LoVo (cell line): Measurements from ENCODE around the gene FOLR2.
A peak's percentile ranks its signal among the peaks of the same experiment; 100 is the strongest.

Experiments used
- DNase-seq: peaks from one replicate; pipeline ENCODE4 v3.0.0-alpha.2; 2016; ENCODE audit warnings: low spot score

Gene FOLR2

DNA sequence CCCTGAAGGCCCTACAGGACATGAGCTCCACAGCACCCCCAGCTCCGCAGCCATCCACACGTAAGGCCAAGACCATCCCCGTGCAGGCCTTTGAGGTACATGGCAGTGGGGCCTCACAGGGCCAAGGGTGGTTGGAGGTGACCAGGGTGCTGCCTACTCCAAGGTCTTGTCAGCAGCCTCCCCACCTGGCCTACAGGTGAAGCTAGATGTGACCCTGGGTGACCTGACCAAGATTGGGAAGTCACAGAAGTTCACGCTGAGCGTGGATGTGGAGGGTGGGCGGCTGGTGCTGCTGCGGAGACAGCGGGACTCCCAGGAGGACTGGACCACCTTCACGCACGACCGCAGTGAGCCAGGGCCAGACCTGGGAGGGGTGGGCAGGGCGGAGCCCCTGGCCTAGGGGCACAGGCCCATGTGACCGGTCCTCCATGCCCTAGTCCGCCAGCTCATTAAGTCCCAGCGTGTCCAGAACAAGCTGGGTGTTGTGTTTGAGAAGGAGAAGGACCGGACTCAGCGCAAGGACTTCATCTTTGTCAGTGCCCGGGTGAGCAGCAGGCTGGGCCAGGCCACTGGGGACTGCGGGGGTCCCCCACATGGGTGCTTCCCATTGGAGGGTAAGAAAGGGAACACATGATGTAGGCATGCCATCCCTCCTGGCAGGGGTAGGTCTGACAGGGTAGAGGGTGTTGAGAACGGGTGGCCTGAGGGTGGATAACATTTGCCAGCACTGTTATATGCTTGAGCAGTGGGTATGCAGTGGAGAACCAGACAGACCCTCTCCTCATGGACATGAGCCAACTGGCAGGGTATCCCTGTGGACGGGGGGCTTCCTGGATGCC is 13.6 kb downstream of the FOLR2 start:
- no peak for DNase-seq

DNA sequence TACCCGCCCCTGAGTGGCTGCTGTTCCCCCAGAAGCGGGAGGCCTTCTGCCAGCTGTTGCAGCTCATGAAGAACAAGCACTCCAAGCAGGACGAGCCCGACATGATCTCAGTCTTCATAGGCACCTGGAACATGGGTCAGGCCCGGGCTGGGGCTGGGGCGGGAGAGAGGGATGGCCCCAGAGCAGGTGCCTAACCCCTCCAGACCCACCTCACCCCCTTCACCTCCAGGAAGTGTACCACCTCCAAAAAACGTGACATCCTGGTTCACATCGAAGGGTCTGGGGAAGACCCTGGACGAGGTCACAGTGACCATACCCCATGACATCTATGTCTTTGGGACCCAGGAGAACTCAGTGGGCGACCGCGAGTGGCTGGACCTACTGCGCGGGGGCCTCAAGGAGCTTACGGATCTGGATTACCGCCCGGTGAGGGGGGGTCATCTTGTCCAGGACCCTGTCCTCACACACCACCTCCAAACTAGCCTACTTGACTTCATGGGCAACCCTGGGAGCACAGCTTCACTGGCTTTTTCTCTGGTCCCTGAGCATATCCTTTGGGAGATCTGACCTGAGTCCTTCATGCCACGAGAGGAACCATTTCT is 14.3 kb downstream of the FOLR2 start:
- DNase-seq: no peak

DNA sequence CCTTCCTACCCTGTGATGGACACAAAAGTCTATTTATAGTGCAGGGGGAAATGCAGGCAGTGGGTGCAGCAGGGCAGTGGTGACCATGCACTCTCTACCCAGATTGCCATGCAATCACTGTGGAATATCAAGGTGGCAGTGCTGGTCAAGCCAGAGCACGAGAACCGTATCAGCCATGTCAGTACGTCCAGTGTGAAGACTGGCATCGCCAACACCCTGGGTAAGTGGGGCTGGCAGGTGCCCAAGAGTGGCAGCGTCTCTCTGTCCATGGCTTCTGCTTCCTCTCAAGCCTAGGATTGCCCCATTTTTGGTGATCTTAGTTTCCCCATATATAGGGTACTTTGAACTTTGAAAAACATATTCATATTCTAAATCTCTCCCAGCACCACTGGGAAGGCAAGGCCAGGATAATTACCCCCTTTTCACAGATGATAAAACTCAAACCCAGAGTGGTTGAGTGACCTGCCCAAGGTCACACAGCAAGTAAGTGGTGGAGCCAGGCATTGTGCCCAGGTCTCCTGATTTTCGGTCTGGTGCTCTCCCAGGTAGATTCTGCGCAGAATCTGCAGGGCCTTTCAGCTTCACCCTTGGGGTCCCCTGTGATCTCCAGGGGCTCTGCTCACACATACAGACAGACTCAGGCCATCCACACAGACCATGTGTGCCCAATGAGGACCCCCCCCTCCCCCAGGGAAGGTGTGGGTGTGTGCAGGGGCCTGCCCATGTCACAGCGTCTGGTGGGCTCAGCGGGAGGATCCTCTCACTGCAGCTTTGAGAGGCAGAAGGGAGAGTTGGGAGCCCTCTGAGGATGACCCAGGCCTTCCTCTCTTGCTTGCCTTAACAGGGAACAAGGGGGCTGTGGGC is 15.0 kb downstream of the FOLR2 start:
- no peak for DNase-seq

DNA sequence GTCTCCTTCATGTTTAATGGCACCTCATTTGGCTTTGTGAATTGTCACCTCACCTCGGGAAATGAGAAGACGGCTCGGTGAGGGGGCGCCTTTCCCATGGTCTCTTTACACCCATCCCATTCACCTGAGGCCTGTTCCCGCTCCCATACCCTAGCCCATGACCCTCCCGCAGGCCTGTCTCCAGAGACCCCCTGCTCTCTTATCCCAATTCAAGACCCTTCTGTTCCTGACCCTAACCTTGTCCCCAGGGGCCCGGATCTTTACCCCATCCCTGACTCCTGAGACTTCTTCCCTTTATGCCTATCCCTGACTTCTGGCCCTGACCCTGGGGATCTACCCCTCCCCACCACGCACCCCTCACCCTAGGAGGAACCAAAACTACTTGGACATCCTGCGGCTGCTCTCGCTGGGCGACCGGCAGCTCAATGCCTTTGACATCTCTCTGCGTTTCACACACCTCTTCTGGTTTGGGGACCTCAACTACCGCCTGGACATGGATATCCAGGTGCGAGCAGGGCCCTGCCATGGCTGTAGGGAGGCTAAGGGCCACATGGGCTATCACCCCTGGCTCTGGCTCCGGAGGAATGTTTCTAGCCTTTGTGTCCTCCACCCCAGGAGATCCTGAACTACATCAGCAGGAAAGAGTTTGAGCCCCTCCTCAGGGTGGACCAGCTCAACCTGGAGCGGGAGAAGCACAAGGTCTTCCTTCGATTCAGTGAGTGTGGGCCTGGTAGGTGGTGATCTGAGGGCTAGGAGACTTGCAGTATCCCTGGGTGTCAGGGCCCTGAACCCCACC is 15.9 kb downstream of the FOLR2 start:
- DNase-seq: no peak

DNA sequence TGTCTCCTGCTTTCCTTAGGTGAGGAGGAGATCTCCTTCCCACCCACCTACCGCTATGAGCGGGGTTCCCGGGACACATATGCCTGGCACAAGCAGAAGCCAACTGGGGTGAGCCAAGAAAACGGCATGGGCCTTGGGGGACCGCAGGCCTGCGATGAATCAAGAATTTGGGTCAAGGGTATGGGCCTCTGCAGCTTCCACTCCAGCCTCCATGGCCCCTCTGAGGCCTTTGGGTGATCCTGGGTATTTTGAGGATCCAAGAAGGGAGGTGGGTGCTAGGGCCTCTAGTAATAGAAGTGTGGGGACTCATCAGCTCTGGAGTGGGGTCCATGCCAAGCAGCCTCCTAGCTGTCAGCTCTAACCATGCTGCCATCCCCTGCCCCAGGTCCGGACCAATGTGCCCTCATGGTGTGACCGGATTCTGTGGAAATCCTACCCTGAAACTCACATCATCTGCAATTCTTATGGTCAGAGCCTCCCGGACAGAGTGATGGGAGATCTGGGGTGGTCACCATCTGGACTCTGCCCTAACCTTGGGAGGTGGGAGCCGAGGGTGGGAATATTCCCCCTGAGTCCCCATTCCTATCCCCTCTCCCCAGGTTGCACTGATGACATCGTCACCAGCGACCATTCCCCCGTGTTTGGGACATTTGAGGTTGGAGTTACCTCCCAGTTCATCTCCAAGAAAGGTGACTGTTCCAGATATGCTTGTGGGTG is 16.6 kb downstream of the FOLR2 start:
- no peak for DNase-seq

GRCh38 chr11:72233773-72234513 is 17.3 kb downstream of the FOLR2 start:
- DNase-seq: no peak

DNA sequence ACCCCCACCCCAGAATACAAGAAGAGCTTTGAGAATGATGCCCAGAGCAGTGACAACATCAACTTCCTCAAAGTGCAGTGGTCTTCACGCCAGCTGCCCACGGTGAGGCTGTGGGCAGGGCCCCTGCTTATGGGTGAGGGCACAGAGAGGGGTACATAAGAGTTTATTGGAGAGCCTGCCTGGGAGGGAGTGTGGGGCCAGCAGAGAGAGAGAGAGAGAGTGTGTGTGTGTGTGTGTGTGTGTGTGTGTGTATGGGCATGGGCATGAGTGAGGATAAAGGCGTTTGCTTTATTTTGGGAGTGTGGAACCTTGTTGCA is 17.9 kb downstream of the FOLR2 start:
- DNase-seq: no peak

DNA sequence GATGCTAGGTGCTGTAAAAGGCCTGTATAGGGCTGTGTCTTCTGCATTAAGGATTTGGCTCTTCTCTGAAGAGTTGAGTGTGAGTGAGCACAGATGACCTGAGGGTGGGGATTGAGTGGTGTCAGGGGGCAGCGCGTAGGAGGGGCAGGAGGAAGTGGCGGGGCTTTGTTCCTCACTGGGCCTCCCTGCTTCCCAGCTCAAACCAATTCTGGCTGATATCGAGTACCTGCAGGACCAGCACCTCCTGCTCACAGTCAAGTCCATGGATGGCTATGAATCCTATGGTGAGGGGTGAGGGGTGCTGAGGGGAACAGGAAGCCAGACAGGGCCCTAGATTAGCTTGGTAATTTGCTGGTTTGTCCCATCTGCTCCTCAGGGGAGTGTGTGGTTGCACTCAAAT is 18.3 kb downstream of the FOLR2 start:
- no peak for DNase-seq

DNA sequence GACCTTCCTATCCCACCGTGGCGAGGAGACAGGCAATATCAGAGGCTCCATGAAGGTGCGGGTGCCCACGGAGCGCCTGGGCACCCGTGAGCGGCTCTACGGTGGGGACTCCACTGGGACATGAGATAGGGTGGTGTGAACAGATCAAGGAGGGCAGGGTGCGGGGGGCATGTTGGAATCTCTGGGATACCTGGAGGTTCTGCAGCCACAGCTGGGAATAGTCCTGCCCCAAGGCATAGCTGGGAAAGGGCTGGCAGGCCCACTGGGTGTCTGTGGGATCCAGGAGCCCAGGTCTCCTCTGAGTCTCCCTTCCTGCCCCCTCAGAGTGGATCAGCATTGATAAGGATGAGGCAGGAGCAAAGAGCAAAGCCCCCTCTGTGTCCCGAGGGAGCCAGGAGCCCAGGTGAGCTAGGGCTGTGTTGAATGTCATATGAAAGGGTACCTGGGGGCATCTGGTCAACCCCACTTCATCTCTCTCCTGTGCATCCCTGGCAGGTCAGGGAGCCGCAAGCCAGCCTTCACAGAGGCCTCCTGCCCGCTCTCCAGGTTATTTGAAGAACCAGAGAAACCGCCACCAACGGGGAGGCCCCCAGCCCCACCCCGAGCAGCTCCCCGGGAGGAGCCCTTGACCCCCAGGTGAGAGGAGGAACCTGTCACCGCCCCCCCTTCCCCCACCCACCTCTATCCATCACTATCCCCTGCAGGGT is 18.9 kb downstream of the FOLR2 start:
- no peak for DNase-seq

- no peak for DNase-seq
Observed at GRCh38 chr11:72236083-72236697, 19.6 kb downstream of the FOLR2 start.

DNA sequence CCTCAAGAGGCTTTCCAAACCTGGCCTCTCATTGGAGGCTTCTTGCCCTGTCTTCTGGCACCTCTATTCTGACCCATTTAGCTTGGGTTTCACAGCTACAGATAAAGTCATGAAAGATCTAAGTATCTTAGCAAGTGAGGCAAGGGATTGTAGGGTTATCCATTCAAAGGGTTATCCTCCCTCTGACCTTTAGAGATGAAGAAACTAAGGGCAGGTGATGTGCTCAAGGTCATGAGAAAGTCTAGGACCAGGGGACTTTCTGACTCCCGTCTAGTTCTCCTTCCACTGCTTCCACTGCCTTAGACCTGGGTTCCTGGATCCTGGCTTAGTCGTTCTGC is 20.1 kb downstream of the FOLR2 start:
- DNase-seq: no peak

- no peak for DNase-seq
Observed at GRCh38 chr11:72237112-72237931, 20.7 kb downstream of the FOLR2 start.

DNA sequence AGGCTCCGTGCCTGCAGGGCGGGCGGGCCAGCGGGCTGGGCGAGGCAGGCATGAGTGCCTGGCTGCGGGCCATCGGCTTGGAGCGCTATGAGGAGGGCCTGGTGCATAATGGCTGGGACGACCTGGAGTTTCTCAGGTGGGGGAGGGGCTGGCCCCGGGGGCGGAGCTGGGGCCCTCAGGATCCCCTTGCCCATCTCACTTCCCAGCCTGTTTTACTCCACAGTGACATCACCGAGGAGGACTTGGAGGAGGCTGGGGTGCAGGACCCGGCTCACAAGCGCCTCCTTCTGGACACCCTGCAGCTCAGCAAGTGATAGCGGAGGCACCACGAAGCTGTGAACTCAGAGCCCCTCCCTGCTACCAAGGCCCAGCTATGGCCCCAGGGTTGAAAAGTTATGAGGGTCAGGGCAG is 21.5 kb downstream of the FOLR2 start:
- peak; percentile 11 for DNase-seq

- no peak for DNase-seq
Observed at GRCh38 chr11:72238492-72239312, 22.1 kb downstream of the FOLR2 start.

GRCh38 chr11:72239313-72239848 is 22.8 kb downstream of the FOLR2 start:
- DNase-seq: peak; percentile 23

DNA sequence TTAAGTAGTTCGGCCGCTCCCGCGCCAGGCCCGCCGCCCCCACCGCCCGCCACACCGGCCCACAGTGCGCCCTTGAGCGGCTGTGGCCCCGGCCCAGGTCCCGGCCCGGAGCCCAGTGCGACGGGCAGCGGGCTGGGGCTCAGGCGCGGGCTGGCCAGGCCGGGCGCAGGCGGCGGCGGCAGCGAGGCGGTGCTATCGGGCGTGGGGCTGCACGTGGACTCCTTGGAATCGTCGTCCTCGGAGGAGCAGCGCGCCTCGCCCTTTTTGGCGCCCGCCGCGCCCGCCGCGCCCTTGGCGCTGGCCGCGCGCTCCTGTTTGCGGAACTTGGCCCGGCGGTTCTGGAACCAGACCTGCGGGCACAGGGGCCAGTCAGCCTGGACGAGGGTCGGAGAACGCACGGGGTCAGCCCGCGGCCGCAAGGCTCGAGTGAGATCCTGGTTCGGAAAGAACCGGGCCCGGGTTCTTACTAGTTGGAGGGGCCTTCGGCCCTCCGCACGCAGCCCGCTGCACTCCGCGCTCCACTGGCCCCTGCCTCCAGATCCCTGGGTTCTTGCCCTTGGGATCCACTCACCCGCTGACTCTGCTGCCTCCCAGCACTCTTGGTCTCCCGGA is 23.4 kb downstream of the FOLR2 start:
- DNase-seq: no peak
